Measurements from ENCODE around the gene CYB561D2.

Gene CYB561D2

DNA sequence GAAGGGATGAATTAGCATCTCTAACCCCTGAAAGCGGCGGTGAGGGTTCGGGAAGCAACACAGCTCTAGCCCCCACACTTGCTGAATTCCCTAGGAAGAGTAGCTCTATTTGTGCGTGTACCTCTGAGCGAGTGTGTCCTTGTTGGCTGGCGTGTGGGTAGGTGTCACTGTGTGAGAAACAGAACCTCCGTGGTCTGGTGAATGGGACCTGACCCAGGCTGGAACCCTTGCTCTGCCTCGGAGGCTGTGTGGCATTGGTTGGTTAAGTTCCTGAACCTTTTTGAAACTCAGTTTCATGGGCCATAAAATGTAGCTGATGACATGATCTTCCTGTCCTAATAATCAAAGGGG, 9.1 kb downstream of the CYB561D2 start:
- H3K36me3 Mint-ChIP-seq = peaks cover 3% of the 10 kb centered on the region
- H3K9me3 Mint-ChIP-seq (ENCODE audit: low read depth) = no peaks in the 10 kb centered on the region
- peak overlapping the region; percentile 95 for H3K4me3 Mint-ChIP-seq
- H3K27ac Mint-ChIP-seq = peak overlapping the region; percentile 91
- peaks cover 34% of the 10 kb centered on the region for H3K4me1 Mint-ChIP-seq (ENCODE audit: low read depth)
- no peaks in the 10 kb centered on the region for H3K27me3 Mint-ChIP-seq

DNA sequence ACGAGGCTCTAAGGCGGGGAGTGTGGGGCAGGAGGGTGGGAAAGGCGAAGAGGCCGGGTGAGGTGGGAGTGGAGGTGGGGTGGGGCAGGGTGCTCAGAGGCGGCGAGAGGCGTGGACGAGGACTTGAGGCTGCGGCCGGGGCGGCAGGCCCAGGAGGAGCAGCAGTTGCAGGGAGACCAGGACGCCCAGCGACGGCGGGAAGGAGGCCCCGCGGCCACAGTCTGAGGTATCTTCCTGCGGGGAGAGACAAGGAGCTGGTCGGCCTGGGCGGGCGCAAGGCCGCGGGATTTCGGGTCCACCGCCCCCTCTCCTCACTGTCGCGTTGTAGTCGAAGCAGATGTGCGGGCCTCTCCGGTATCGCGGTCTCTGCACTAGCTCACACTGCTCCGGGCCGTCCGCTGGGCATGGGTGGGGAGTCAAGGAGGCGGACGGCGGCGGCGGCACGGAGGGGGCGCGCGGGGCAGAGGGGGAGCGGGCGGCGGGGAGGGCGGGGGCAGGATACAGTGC, 14.0 kb downstream of the CYB561D2 start:
- H3K4me1 Mint-ChIP-seq (ENCODE audit: low read depth) = peaks cover 23% of the 10 kb centered on the region
- H3K4me3 Mint-ChIP-seq = peak overlapping the region; percentile 84
- H3K27ac Mint-ChIP-seq = no peak overlapping the region

DNA sequence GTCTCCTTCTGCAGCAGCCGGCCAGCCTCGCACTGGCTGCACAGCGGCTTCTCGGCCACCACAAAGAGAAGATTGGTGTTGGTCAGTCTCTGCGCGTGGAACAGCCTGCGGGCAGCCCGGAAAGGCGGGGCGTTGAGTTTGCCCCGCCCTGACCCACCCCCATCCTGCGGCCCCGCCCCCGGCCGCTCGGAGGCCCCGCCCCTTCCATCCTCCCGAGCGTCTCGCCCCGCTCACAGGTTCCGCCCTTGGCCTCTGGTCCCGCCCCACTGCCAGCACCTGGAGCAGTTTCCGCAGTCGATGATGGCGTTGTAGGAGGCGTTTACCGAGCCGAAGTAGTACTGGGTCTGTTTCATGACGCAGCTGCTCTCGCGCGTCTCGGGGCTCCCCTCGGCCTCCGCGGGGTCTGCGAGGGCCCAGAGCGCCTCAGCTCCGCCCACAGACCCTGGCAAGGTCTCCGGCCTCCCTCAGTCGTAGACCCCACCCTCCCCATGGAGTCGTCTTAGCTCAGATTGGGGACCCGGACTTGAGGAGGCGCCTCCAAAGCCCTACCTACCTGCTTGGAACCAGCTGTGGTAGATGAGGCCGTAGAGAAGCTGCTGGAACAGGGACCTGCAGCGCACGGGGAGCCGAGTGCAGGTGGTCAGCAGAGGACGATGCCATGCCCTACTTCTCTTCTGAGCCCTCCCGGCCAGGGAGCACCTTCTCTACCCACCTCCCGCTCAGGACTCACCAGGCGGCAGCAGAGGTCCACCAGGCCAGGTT, 14.6 kb downstream of the CYB561D2 start:
- peaks cover 19% of the 10 kb centered on the region for H3K4me1 Mint-ChIP-seq (ENCODE audit: low read depth)
- H3K36me3 Mint-ChIP-seq = no peaks in the 10 kb centered on the region
- H3K4me3 Mint-ChIP-seq = peak overlapping the region; percentile 84
- H3K9me3 Mint-ChIP-seq (ENCODE audit: low read depth) = no peaks in the 10 kb centered on the region
- peak overlapping the region; percentile 70 for H3K27ac Mint-ChIP-seq
- H3K27me3 Mint-ChIP-seq = no peaks in the 10 kb centered on the region

More for the DNA sequence above, 14.0 kb downstream of the CYB561D2 start:
- no peaks in the 10 kb centered on the region for H3K9me3 Mint-ChIP-seq (ENCODE audit: low read depth)
- no peaks in the 10 kb centered on the region for H3K27me3 Mint-ChIP-seq
- no peaks in the 10 kb centered on the region for H3K36me3 Mint-ChIP-seq

DNA sequence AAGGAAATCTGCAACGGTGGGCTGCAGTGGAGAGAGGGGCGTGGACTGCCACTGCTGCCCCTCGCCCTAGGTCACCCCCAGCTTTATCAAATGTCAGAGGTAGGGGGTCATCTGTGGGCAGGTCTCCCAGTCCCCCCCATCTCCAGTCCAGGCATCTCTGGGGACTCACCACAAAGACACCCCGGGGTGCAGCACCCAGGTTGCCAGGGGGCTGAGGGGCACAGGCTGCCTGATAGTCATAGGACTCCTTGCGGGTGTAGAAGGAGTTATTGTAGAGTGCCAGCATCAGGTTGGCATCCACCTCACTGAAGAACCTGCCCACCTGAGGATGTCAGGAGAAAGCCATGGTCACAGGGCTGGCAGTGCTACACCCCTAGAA, 15.2 kb downstream of the CYB561D2 start:
- Mint-ChIP-seq H3K36me3 (no peaks in the 10 kb centered on the region), H3K27ac (peak overlapping the region; percentile 70), H3K9me3 (ENCODE audit: low read depth) (no peaks in the 10 kb centered on the region), H3K4me3 (peak overlapping the region; percentile 84), H3K4me1 (ENCODE audit: low read depth) (peaks cover 19% of the 10 kb centered on the region), H3K27me3 (no peaks in the 10 kb centered on the region)

DNA sequence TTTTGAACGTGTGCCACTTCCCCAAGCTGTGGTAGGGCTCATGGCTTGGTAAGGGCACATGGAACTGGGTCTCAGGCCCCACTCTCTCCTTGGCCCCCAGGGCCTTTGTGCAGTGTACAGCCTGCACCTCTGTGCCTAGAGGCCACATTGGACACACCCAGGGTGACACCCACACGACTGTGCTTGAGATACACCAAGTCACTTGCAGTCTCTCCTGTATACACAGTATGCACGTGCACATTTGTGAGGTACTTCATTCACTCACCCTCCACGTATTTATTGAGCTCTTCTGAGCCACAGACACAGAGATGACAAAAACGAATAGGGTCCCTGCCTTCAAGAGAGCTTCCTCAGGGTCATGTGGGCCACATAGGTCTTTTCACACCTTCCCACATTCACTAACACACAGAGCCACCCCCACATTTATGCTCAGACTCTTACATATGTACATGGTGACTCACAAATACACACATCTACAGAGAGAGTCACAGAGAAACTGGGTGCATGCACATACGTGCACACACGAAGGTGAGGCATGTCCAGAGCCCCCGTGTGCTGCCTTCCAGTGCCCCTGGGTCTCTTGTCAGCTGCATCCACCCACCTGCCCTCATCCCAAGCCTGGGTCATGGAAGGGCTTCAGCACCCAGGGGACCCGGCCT, 18.5 kb downstream of the CYB561D2 start:
- Mint-ChIP-seq H3K36me3 (no peaks in the 10 kb centered on the region), H3K9me3 (ENCODE audit: low read depth) (no peaks in the 10 kb centered on the region), H3K27me3 (no peaks in the 10 kb centered on the region), H3K27ac (no peak overlapping the region), H3K4me3 (no peak overlapping the region), H3K4me1 (ENCODE audit: low read depth) (peaks cover 31% of the 10 kb centered on the region)

DNA sequence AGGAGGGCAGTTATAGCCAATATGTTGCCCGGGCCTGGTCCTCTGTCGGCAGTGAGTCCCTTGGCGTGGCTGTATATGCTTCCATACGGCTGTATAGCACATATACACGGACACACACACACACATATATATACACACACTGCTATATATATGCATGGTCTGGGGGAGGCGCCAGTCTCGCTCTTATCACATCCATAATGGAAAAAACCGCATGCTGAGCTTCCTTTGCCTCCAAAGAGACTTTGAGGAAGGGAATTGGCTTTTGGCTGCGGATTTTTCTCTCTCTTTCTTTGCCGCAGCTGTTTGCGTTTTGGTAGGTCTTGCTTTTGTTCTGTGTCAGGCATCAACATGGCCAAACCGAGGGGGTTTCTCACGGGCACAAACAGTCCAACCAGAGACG, 19.9 kb downstream of the CYB561D2 start:
- H3K9me3 Mint-ChIP-seq (ENCODE audit: low read depth) = no peaks in the 10 kb centered on the region
- H3K4me3 Mint-ChIP-seq = no peak overlapping the region
- H3K27ac Mint-ChIP-seq = no peak overlapping the region
- H3K27me3 Mint-ChIP-seq = no peaks in the 10 kb centered on the region
- H3K36me3 Mint-ChIP-seq = no peaks in the 10 kb centered on the region
- peaks cover 26% of the 10 kb centered on the region for H3K4me1 Mint-ChIP-seq (ENCODE audit: low read depth)

DNA sequence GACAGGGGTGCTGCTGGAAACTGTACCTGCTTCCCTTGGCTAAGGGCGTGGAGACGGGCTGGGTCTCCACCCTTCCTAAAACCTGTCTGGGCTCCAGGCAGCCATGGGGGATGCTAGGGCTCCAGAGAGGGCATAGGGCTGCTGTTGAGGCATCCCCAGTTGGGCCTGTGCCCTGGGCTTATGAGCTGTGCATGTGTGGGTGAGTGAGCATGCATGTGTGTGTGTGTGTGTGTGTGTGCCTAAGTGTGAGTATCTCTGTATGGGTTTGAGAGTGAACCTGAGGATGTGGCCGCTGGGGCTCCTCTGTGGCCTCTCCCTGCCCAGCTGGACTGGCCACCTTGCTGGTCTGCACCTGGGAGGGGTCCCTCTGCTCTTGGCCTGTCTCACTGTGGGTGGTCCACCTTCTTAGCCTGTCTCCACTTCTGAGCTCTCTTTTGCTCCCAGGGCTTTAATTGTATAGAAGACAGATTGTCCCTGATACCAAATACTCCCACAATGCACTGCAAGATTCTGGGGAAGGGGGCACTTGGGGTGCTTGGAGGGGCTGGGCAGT, 20.5 kb downstream of the CYB561D2 start:
- Mint-ChIP-seq H3K4me3 (no peak overlapping the region), H3K4me1 (ENCODE audit: low read depth) (peaks cover 20% of the 10 kb centered on the region), H3K36me3 (no peaks in the 10 kb centered on the region), H3K27ac (no peak overlapping the region), H3K27me3 (no peaks in the 10 kb centered on the region), H3K9me3 (ENCODE audit: low read depth) (no peaks in the 10 kb centered on the region)

DNA sequence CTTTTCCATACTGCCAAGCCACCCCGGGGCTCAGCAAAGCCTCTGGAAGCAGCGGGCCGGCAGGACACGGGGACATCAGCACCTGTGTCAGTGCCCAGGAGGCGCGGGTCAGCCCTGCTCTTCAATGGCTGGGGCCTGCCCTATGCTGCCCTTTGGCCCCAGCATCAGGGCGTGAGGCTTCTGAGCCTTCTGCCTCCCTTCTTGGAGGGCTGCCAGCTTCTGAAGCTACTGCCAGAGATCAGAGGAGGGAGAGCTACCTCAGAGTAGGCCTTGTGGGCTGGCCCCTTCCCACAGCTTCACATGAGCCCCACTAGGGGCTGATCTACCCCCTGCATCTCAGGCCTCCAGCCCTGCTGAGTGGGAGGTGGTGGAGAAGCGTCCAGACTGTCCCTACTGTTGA, 21.7 kb downstream of the CYB561D2 start:
- Mint-ChIP-seq H3K27ac (no peak overlapping the region), H3K36me3 (no peaks in the 10 kb centered on the region), H3K9me3 (ENCODE audit: low read depth) (no peaks in the 10 kb centered on the region), H3K4me1 (ENCODE audit: low read depth) (peaks cover 16% of the 10 kb centered on the region), H3K4me3 (no peak overlapping the region), H3K27me3 (no peaks in the 10 kb centered on the region)

DNA sequence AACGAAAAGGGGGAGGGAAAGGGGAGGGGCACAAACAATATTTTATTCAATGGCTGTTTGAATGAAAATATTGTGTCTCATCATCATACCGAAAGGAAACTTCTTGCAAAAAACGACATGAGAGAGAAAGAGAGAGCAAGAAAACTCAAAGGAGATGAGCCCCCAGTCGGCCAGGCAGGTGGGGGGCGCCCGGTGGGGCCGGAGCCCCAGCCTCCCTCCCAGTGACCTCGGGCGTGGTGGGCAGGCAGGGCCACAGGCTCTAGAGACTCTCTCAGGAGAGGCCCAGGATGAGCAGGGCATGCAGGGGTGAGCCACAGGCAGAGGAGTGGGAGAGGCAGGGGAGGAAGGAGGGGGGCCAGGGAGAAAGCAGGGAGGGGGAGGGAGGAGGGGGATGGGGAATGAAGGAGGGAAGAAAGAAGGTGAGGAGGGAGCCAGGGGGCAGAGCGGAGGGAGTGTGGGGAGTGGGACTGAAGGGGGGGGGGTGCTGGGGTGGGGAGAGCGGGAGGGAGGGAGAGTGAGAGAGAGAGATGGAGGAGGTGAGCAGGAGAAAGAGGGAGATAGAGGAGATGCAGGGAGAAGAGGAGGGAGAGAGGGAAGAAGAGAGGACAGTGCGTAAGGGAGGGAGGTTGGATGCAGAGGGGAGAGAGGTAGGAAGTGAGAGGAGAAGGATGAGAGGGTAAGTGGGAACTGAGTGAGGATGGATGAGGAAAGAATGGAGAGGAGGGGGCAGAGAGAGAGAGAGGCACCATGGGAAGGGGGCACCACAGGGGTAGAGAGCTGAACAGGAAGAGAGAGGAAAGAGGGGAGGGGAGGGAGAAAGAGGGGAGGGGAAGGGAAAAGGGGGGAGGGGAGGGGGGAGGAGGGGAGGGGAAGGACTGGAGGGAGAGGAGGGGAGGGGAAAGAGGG, 22.7 kb downstream of the CYB561D2 start:
- Mint-ChIP-seq H3K9me3 (ENCODE audit: low read depth) (no peaks in the 10 kb centered on the region), H3K4me1 (ENCODE audit: low read depth) (peaks cover 14% of the 10 kb centered on the region), H3K27me3 (no peaks in the 10 kb centered on the region), H3K27ac (no peak overlapping the region), H3K36me3 (no peaks in the 10 kb centered on the region), H3K4me3 (no peak overlapping the region)

DNA sequence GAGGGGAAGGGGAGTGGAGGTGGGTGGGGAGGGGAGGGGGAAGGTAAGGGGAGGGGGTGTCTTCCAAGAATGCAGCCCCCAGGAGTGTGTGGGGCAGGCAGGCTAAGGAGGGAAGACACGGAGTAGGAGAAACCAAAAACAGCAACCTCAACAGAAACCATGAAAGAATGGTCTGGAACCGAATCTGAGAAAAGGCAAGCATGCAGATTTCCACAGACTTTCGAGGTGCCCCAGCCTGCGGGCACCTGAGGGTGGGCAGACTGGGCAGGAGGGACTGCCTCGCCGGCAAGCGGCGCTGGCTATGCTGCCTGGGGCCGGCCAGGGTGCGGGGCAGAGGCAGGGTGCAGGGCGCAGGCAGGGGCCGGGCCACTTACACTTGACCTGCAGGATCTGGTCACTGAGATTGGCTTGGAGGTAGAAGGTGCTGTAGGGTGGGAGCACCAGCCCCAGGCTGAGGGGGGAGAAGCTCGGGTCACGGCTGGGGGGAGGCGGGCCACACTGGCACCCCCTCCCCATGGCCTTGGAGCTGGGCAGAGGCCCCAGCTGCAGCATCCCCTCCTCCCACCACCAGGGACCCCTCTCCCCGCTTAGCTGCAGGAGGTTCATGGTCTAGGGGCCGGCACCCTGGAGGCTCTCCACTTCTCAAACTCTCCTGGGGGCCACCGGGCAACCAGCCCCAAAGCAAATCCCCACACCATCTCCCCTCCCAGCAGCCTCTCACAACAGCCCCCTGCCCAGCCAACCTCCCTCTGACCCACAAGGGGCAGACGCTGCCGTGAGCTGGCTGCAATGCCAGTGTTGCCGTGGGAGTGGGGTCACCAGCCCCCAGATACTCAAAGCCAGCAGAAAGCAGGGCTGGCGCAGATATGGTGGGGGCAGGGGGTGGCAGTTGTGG, 23.9 kb downstream of the CYB561D2 start:
- no peaks in the 10 kb centered on the region for H3K27me3 Mint-ChIP-seq
- H3K36me3 Mint-ChIP-seq = no peaks in the 10 kb centered on the region
- H3K27ac Mint-ChIP-seq = no peak overlapping the region
- H3K4me1 Mint-ChIP-seq (ENCODE audit: low read depth) = peaks cover 12% of the 10 kb centered on the region
- no peak overlapping the region for H3K4me3 Mint-ChIP-seq
- H3K9me3 Mint-ChIP-seq (ENCODE audit: low read depth) = no peaks in the 10 kb centered on the region

DNA sequence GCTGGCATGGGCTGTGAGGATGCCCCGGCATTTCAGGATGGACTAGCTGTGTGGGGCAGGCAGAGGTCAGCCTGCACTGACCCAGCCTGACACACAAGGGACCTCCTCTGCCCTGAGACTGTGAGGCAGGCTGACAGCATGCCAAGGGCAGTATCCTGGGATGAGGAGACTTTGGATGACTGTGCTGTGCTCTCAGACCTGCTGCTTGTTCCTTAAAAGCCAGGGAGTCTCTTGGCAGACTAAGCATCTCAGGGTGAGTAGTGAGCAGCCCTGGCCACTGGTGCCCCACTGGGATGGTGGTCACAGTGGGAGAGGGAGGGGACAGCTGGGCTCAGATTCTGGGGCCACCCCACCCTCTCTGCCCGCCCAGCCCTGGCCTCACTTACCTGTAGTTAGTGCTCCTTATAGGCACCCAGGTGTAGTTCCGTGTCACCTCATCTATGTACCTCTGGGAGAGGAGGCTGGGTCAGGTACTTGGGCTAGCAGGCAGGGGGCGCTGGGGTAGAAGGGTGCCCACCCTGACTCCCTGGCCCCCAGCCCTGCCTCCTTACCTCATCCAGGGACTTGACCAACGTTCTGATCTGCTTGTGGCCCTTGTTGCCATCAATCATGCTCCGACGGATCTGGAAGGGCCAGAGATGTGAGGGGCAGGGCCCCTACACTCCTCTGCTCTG, 24.7 kb downstream of the CYB561D2 start:
- Mint-ChIP-seq H3K4me1 (ENCODE audit: low read depth) (peaks cover 12% of the 10 kb centered on the region), H3K27me3 (no peaks in the 10 kb centered on the region), H3K4me3 (no peak overlapping the region), H3K27ac (no peak overlapping the region), H3K9me3 (ENCODE audit: low read depth) (no peaks in the 10 kb centered on the region), H3K36me3 (no peaks in the 10 kb centered on the region)

DNA sequence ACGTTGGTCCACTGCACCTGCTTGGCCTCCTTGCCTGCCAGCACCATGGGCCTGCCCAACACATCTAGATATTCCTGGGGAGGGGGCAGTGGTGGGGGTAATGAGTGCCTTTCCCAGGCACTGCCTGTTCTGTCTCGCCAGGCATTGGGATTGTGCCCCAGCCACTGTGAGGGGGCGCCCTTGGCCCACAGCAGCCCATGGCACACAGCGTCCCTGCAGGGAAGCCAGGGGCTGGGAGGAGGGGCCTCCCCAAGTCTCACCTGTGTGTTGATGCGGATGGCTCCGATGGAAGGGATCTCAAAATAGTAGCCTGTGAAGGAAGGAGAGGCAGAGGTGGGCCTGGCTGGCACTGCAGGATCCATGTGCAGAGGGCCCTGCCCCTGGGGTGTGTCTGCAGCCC, 27.4 kb downstream of the CYB561D2 start:
- H3K36me3 Mint-ChIP-seq = no peaks in the 10 kb centered on the region
- H3K27ac Mint-ChIP-seq = no peak overlapping the region
- no peak overlapping the region for H3K4me3 Mint-ChIP-seq
- peaks cover 2% of the 10 kb centered on the region for H3K4me1 Mint-ChIP-seq (ENCODE audit: low read depth)
- no peaks in the 10 kb centered on the region for H3K9me3 Mint-ChIP-seq (ENCODE audit: low read depth)
- no peaks in the 10 kb centered on the region for H3K27me3 Mint-ChIP-seq

DNA sequence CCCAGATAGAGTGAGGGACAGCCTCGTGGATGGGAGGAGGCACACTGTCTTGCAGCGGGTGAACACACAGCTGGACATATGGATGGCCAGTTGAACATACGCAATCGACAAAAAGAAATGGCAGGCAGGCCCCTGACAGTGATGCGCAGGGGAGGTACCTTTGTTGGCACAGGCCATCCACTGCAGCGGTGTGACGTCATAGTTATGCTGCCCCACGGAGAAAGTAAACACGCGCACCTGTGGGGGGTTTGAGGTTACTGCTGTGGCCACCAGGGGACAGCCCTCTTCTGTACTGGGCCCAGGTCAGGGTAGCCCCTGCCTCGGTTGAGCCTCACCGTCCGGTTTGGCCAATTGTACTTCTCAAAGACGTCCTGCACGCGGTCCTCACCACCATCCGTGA, 28.1 kb downstream of the CYB561D2 start:
- Mint-ChIP-seq H3K9me3 (ENCODE audit: low read depth) (no peaks in the 10 kb centered on the region), H3K27ac (no peak overlapping the region), H3K4me3 (no peak overlapping the region), H3K36me3 (no peaks in the 10 kb centered on the region), H3K4me1 (ENCODE audit: low read depth) (no peaks in the 10 kb centered on the region), H3K27me3 (no peaks in the 10 kb centered on the region)

All from activated naive CD8-positive, alpha-beta T cell (primary cell).